ENCODE results near the gene PRICKLE1. TPM values are rescaled to one million over a fixed set of nuclear protein-coding genes. Genes with fewer than 3 reads are reported as not detected.

PRICKLE1 gene
- total RNA-seq, 3 donors from 2014 or later (not counting 1 experiment from before 2014, with no cell fraction given): 0.15 to 0.34 TPM; not detected in 1

- no peaks in the 10 kb centered on the region for H3K36me3 Mint-ChIP-seq
- no peaks in the 10 kb centered on the region for H3K4me1 Mint-ChIP-seq
- no peak for TF ChIP-seq CTCF (IDR thresholded peaks at IDR 0.05)
- DNase-seq (no peak), ATAC-seq (no peak)
- H3K27ac Mint-ChIP-seq: no peak overlapping the region
- no peaks in the 10 kb centered on the region for H3K9me3 ChIP-seq (ENCODE audit: control insufficient read depth, insufficient read depth, low read length)
- H3K4me3 ChIP-seq (ENCODE audit: low read length): no peak overlapping the region
- no peak overlapping the region for H3K4me3 Mint-ChIP-seq
- no peaks in the 10 kb centered on the region for H3K9me3 Mint-ChIP-seq
- no CpG with 5 or more reads among the region's 1 CpG for WGBS (ENCODE audit: insufficient coverage)
- no peaks in the 10 kb centered on the region for H3K36me3 ChIP-seq (ENCODE audit: control insufficient read depth, insufficient read depth, low read length)
- H3K27me3 ChIP-seq (ENCODE audit: control insufficient read depth, insufficient read depth, low read length): no peaks in the 10 kb centered on the region
- intact Hi-C loops (cut with micrococcal nuclease): no loop called here
- peaks cover 0 to 5% of the 10 kb centered on the region in 2 donors for H3K27me3 Mint-ChIP-seq (ENCODE audit: low read depth in 2 of 2)
- H3K27ac ChIP-seq (ENCODE audit: low read length): no peak overlapping the region
- H3K4me1 ChIP-seq (ENCODE audit: control insufficient read depth, insufficient read depth, low read length): no peaks in the 10 kb centered on the region
These were observed 49.9 kb downstream of the PRICKLE1 start for GRCh38 chr12:42539696-42540095.

GRCh38 chr12:42538203-42538602 lies 51.3 kb downstream of the PRICKLE1 start:
- Mint-ChIP-seq H3K4me3 (no peak overlapping the region), H3K27me3 (ENCODE audit: low read depth in 2 of 2) (peaks cover 0 to 5% of the 10 kb centered on the region in 2 donors), H3K36me3 (no peaks in the 10 kb centered on the region), H3K9me3 (no peaks in the 10 kb centered on the region), H3K27ac (no peak overlapping the region), H3K4me1 (no peaks in the 10 kb centered on the region)
- Histone ChIP-seq H3K4me3 (ENCODE audit: low read length) (no peak overlapping the region), H3K9me3 (ENCODE audit: control insufficient read depth, insufficient read depth, low read length) (no peaks in the 10 kb centered on the region), H3K27me3 (ENCODE audit: control insufficient read depth, insufficient read depth, low read length) (no peaks in the 10 kb centered on the region), H3K4me1 (ENCODE audit: control insufficient read depth, insufficient read depth, low read length) (no peaks in the 10 kb centered on the region), H3K36me3 (ENCODE audit: control insufficient read depth, insufficient read depth, low read length) (no peaks in the 10 kb centered on the region), H3K27ac (ENCODE audit: low read length) (no peak overlapping the region)
- intact Hi-C loops (cut with micrococcal nuclease): no loop called here
- ATAC-seq: no peak
- TF ChIP-seq CTCF (IDR thresholded peaks at IDR 0.05): no peak
- WGBS (ENCODE audit: insufficient coverage): 50% methylated on average over 2 of the region's 3 CpGs
- no peak for DNase-seq

- ATAC-seq (no peak), DNase-seq (no peak)
- Histone ChIP-seq H3K36me3 (ENCODE audit: control insufficient read depth, insufficient read depth, low read length) (no peaks in the 10 kb centered on the region), H3K27ac (ENCODE audit: low read length) (no peak overlapping the region), H3K4me1 (ENCODE audit: control insufficient read depth, insufficient read depth, low read length) (no peaks in the 10 kb centered on the region), H3K9me3 (ENCODE audit: control insufficient read depth, insufficient read depth, low read length) (no peaks in the 10 kb centered on the region), H3K27me3 (ENCODE audit: control insufficient read depth, insufficient read depth, low read length) (no peaks in the 10 kb centered on the region), H3K4me3 (ENCODE audit: low read length) (no peak overlapping the region)
- 85% methylated on average over 4 of the region's 4 CpGs for WGBS (ENCODE audit: insufficient coverage)
- Mint-ChIP-seq H3K36me3 (no peaks in the 10 kb centered on the region), H3K9me3 (no peaks in the 10 kb centered on the region), H3K27ac (no peak overlapping the region), H3K27me3 (ENCODE audit: low read depth in 2 of 2) (peaks cover 0 to 5% of the 10 kb centered on the region in 2 donors), H3K4me3 (no peak overlapping the region), H3K4me1 (no peaks in the 10 kb centered on the region)
- intact Hi-C loops (cut with micrococcal nuclease): no loop called here
- no peak for TF ChIP-seq CTCF (IDR thresholded peaks at IDR 0.05)
These were observed 55.2 kb downstream of the PRICKLE1 start for GRCh38 chr12:42534184-42534838.

DNA sequence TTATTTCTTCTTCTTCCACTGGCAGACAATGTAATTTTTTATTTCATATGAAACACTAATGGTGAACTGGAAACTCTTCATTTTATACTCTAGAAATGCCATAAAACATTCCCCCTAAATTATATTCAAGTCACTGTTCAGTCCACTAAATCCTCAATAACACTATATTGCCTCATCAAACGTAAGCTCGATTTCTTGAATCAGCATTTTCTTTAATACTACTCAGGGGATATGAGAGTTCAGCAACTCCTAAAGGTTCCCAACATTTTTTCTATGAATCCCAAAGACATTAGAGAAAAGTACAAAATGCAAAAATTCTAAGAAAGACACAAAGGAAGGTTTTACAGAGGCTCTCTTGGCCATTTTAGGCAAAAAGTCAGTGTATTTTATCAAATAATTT lies 59.3 kb downstream of the PRICKLE1 start:
- H3K27ac ChIP-seq (ENCODE audit: low read length): no peak overlapping the region
- no peaks in the 10 kb centered on the region for H3K36me3 ChIP-seq (ENCODE audit: control insufficient read depth, insufficient read depth, low read length)
- no peak for TF ChIP-seq CTCF (IDR thresholded peaks at IDR 0.05)
- H3K36me3 Mint-ChIP-seq: no peaks in the 10 kb centered on the region
- peaks cover 0 to 2% of the 10 kb centered on the region in 2 donors for H3K9me3 Mint-ChIP-seq
- no peak overlapping the region for H3K27ac Mint-ChIP-seq
- H3K27me3 Mint-ChIP-seq (ENCODE audit: low read depth in 2 of 2): peaks cover 0 to 3% of the 10 kb centered on the region in 2 donors
- WGBS (ENCODE audit: insufficient coverage): 90% methylated on average over 2 of the region's 2 CpGs
- H3K4me1 ChIP-seq (ENCODE audit: control insufficient read depth, insufficient read depth, low read length): no peaks in the 10 kb centered on the region
- no peaks in the 10 kb centered on the region for H3K27me3 ChIP-seq (ENCODE audit: control insufficient read depth, insufficient read depth, low read length)
- intact Hi-C loops (cut with micrococcal nuclease): no loop called here
- ATAC-seq (no peak), DNase-seq (no peak)
- H3K9me3 ChIP-seq (ENCODE audit: control insufficient read depth, insufficient read depth, low read length): no peaks in the 10 kb centered on the region
- no peak overlapping the region for H3K4me3 Mint-ChIP-seq
- no peaks in the 10 kb centered on the region for H3K4me1 Mint-ChIP-seq
- no peak overlapping the region for H3K4me3 ChIP-seq (ENCODE audit: low read length)

Measured in natural killer cell (primary cell).